COLO668 (cell line): ENCODE measurements around the gene SLC25A3.
"Not testable (repeated sequence)": the region's sequence is repeated elsewhere in the genome, so short reads cannot be mapped to it uniquely, and the experiment has no call there.

Experiments used
- DNase-seq: peaks from one replicate; lab custom pipeline; 2025; ENCODE audit not compliant: unreplicated experiment; lab: John Stamatoyannopoulos, UW

SLC25A3 gene

GRCh38 chr12:98593351-98594049 lies at the start of gene SLC25A3:
SLC25A3 (plus strand) TSS chr12:98593686; CDS start chr12:98593979, 293 bp downstream.
- DNase-seq = peak; percentile 99

GRCh38 chr12:98543701-98544100 lies 49.8 kb upstream of the SLC25A3 start:
- DNase-seq = no peak

GRCh38 chr12:98544751-98545150 lies 48.7 kb upstream of the SLC25A3 start:
- no peak for DNase-seq

GRCh38 chr12:98549371-98550110 lies 43.9 kb upstream of the SLC25A3 start:
- DNase-seq = no peak

- no peak for DNase-seq
These were observed 41.7 kb upstream of the SLC25A3 start for GRCh38 chr12:98551787-98552186.

GRCh38 chr12:98558097-98558496 lies 35.4 kb upstream of the SLC25A3 start:
- not testable (repeated sequence) for DNase-seq

- DNase-seq = peak; percentile 60
These were observed 33.8 kb upstream of the SLC25A3 start for GRCh38 chr12:98559666-98560065.

GRCh38 chr12:98561846-98562245 lies 31.6 kb upstream of the SLC25A3 start:
- no peak for DNase-seq

GRCh38 chr12:98572010-98572409 lies 21.5 kb upstream of the SLC25A3 start:
- no peak for DNase-seq

- DNase-seq = no peak
These were observed 19.4 kb upstream of the SLC25A3 start for GRCh38 chr12:98574110-98574509.

GRCh38 chr12:98575013-98575412 lies 18.5 kb upstream of the SLC25A3 start:
- no peak for DNase-seq

GRCh38 chr12:98576795-98577194 lies 16.7 kb upstream of the SLC25A3 start:
- DNase-seq = not testable (repeated sequence)

GRCh38 chr12:98578392-98578791 lies 15.1 kb upstream of the SLC25A3 start:
- no peak for DNase-seq

GRCh38 chr12:98578821-98579220 lies 14.7 kb upstream of the SLC25A3 start:
- DNase-seq = no peak

GRCh38 chr12:98579347-98579746 lies 14.1 kb upstream of the SLC25A3 start:
- DNase-seq = no peak

GRCh38 chr12:98579835-98580234 lies 13.7 kb upstream of the SLC25A3 start:
- no peak for DNase-seq

- no peak for DNase-seq
These were observed 12.8 kb upstream of the SLC25A3 start for GRCh38 chr12:98580695-98581094.

GRCh38 chr12:98581101-98581500 lies 12.4 kb upstream of the SLC25A3 start:
- no peak for DNase-seq

GRCh38 chr12:98582093-98582492 lies 11.4 kb upstream of the SLC25A3 start:
- no peak for DNase-seq

- peak; percentile 15 for DNase-seq
These were observed 6.4 kb upstream of the SLC25A3 start for GRCh38 chr12:98587084-98587483.

GRCh38 chr12:98591209-98591608 lies 2.3 kb upstream of the SLC25A3 start:
- DNase-seq = no peak

GRCh38 chr12:98592825-98593322 lies 612 bp upstream of the SLC25A3 start:
- DNase-seq = no peak
